Measurements from ENCODE around the gene GORASP2.
"Not testable (repeated sequence)": the region's sequence is repeated elsewhere in the genome, so short reads cannot be mapped to it uniquely, and the experiment has no call there.

- TF ChIP-seq, protein P1, sequence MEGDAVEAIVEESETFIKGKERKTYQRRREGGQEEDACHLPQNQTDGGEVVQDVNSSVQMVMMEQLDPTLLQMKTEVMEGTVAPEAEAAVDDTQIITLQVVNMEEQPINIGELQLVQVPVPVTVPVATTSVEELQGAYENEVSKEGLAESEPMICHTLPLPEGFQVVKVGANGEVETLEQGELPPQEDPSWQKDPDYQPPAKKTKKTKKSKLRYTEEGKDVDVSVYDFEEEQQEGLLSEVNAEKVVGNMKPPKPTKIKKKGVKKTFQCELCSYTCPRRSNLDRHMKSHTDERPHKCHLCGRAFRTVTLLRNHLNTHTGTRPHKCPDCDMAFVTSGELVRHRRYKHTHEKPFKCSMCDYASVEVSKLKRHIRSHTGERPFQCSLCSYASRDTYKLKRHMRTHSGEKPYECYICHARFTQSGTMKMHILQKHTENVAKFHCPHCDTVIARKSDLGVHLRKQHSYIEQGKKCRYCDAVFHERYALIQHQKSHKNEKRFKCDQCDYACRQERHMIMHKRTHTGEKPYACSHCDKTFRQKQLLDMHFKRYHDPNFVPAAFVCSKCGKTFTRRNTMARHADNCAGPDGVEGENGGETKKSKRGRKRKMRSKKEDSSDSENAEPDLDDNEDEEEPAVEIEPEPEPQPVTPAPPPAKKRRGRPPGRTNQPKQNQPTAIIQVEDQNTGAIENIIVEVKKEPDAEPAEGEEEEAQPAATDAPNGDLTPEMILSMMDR (IDR thresholded peaks at IDR 0.05) = not testable (repeated sequence)
- TF ChIP-seq POLR2A (IDR thresholded peaks at IDR 0.05) = not testable (repeated sequence)
These were observed 13.9 kb upstream of the GORASP2 start for GRCh38 chr2:170914994-170915666.
